SHP77 treated with DMSO at 0.1 percent for 48 hours (cell line): Measurements from ENCODE around the gene ZNF638.

ENCODE experiments used
- DNase-seq: peaks from one replicate; lab custom pipeline; 2025; lab: John Stamatoyannopoulos, UW

Gene ZNF638

GRCh38 chr2:71336802-71337201 lies 5.2 kb downstream of the ZNF638 start:
- no peak for DNase-seq

GRCh38 chr2:71337776-71338175 lies 6.2 kb downstream of the ZNF638 start:
- no peak for DNase-seq

GRCh38 chr2:71339685-71340084 lies 8.1 kb downstream of the ZNF638 start:
- DNase-seq = no peak

- DNase-seq = no peak
Measured at GRCh38 chr2:71340176-71340575, 8.6 kb downstream of the ZNF638 start.

GRCh38 chr2:71341645-71342044 lies 10.1 kb downstream of the ZNF638 start:
- no peak for DNase-seq

GRCh38 chr2:71346065-71346464 lies 14.5 kb downstream of the ZNF638 start:
- no peak for DNase-seq

GRCh38 chr2:71347517-71347916 lies 15.9 kb downstream of the ZNF638 start:
- no peak for DNase-seq

- no peak for DNase-seq
Measured at GRCh38 chr2:71348302-71348701, 16.7 kb downstream of the ZNF638 start.

- no peak for DNase-seq
Measured at GRCh38 chr2:71353248-71353647, 21.7 kb downstream of the ZNF638 start.

GRCh38 chr2:71358931-71359671 lies 27.5 kb downstream of the ZNF638 start:
- no peak for DNase-seq

GRCh38 chr2:71360434-71360975 lies 28.9 kb downstream of the ZNF638 start:
- no peak for DNase-seq

- DNase-seq = no peak
Measured at GRCh38 chr2:71361631-71362030, 30.0 kb downstream of the ZNF638 start.

- no peak for DNase-seq
Measured at GRCh38 chr2:71362447-71362846, 30.9 kb downstream of the ZNF638 start.

GRCh38 chr2:71370015-71370414 lies 38.4 kb downstream of the ZNF638 start:
- no peak for DNase-seq

- no peak for DNase-seq
Measured at GRCh38 chr2:71372042-71372441, 40.5 kb downstream of the ZNF638 start.

- DNase-seq = no peak
Measured at GRCh38 chr2:71379086-71379485, 47.5 kb downstream of the ZNF638 start.

GRCh38 chr2:71380665-71381064 lies 49.1 kb downstream of the ZNF638 start:
- DNase-seq = no peak

GRCh38 chr2:71385012-71385411 lies 53.4 kb downstream of the ZNF638 start:
- DNase-seq = no peak

- DNase-seq = no peak
Measured at GRCh38 chr2:71388214-71388613, 56.6 kb downstream of the ZNF638 start.

GRCh38 chr2:71389384-71390072 lies 57.9 kb downstream of the ZNF638 start:
- DNase-seq = no peak

GRCh38 chr2:71393216-71393615 lies 61.6 kb downstream of the ZNF638 start:
- no peak for DNase-seq

- no peak for DNase-seq
Measured at GRCh38 chr2:71395471-71395870, 63.9 kb downstream of the ZNF638 start.

GRCh38 chr2:71402427-71402826 lies 70.8 kb downstream of the ZNF638 start:
- no peak for DNase-seq
